Stomach (tissue), 9 donors: ENCODE measurements around the gene CCDC91. TPM values are rescaled to one million over a fixed set of nuclear protein-coding genes. Genes with fewer than 3 reads are reported as not detected.

Experiments used
- DNase-seq, 2 donors: peaks; one replicate each; pipeline versions ENCODE4 v3.0.0 to v3.0.0-alpha.2; 2013 to 2019
- H3K27ac ChIP-seq, 5 donors: fragments of 200-600 bp in 4 of 5; sonication (generic) in 4 of 5; one replicate each; pipeline ENCODE4 v1.5.1; 2013 to 2019; ENCODE audit warnings: mild to moderate bottlenecking in 1 of 5, moderate library complexity in 1 of 5
- H3K27me3 ChIP-seq, 3 donors: fragments of 200-600 bp; sonication (generic); one replicate each; pipeline ENCODE4 v1.5.1; 2017 to 2019; ENCODE audit warnings: mixed run types in 1 of 3
- H3K36me3 ChIP-seq, 4 donors: fragments of 200-600 bp; sonication (generic); 1 replicate in 3 of 4; 2 replicates in 1 of 4; pipeline ENCODE4 v1.5.1; 2016 to 2019
- H3K4me1 ChIP-seq, 4 donors: fragments of 200-600 bp; sonication (generic); one replicate each; pipeline ENCODE4 v1.5.1; 2016 to 2019
- H3K4me3 ChIP-seq, 4 donors: fragments of 200-600 bp; sonication (generic) in 3 of 4; one replicate each; pipeline ENCODE4 v1.5.1; 2016 to 2019; ENCODE audit warnings: mild to moderate bottlenecking in 1 of 4
- H3K9me3 ChIP-seq, 4 donors: fragments of 200-600 bp; sonication (generic); one replicate each; pipeline ENCODE4 v1.5.1; 2016 to 2019
- EP300 ChIP-seq: sonication (generic); formaldehyde crosslinking; IDR thresholded peaks from one replicate; pipeline ENCODE4 v1.6.1; 2017; ENCODE audit warnings: antibody characterized with exemption
- POLR2A ChIP-seq, 4 donors: fragments of 450-650 bp; IDR thresholded peaks; one replicate each; pipeline ENCODE4 v1.6.1; 2016; ENCODE audit warnings: antibody characterized with exemption in 4 of 4, control low read depth in 2 of 4, mild to moderate bottlenecking in 1 of 4, moderate library complexity in 1 of 4
- POLR2AphosphoS5 ChIP-seq, 3 donors: sonication (generic); formaldehyde crosslinking; IDR thresholded peaks; one replicate each; pipeline ENCODE4 v1.6.1; 2016; ENCODE audit warnings: antibody characterized with exemption in 3 of 3
- WGBS, 5 donors: extraction: QIAGEN DNeasy Blood & Tissue Kit in 3 of 5; methylation state at CpG; one replicate each; pipeline versions ENCODE4 v1.1.5 to v1.1.7; 2013 to 2018; 5-methylcytosine and 5-hydroxymethylcytosine counted together
- intact Hi-C: fragments of 100-400 bp; cut with DNase I; formaldehyde crosslinking; loops from one replicate; pipeline ENCODE4 v1.15.1; 2023; ENCODE audit warnings: low total_unique reads
- polyA plus RNA-seq, 3 donors: library from polyadenylated mRNA; stranded (reverse); fragments of 200-250 nt; gene quantifications; one replicate each; pipeline ENCODE4 v1.2.3, GENCODE V29; 2013
- total RNA-seq, 5 donors: library from RNA; depleted of rRNA; stranded (reverse); fragments of >200 nt; gene quantifications; one replicate each; pipeline versions ENCODE4 v1.1.0 to v1.2.3, GENCODE V29; 2014 to 2016
- TF ChIP-seq, protein P1 (sequence below), 7 experiments: fragments of 450-650 bp in 4 of 7; fragments of 200-600 bp in 3 of 7; sonication (generic) in 3 of 7; IDR thresholded peaks; one replicate each; pipeline ENCODE4 v1.5.1; 2016 to 2019; ENCODE audit warnings: antibody characterized with exemption in 7 of 7, control low read depth in 2 of 7, mild to moderate bottlenecking in 1 of 7
- donor health status: healthy with polysubstance abuse.
- donor health status: Bipolar disorder and iron deficiency.
- donor health status: healthy.

Gene CCDC91
- total and polyA plus RNA-seq, 8 donors, result 9.9 to 69.6 (median 34.4) TPM

DNA sequence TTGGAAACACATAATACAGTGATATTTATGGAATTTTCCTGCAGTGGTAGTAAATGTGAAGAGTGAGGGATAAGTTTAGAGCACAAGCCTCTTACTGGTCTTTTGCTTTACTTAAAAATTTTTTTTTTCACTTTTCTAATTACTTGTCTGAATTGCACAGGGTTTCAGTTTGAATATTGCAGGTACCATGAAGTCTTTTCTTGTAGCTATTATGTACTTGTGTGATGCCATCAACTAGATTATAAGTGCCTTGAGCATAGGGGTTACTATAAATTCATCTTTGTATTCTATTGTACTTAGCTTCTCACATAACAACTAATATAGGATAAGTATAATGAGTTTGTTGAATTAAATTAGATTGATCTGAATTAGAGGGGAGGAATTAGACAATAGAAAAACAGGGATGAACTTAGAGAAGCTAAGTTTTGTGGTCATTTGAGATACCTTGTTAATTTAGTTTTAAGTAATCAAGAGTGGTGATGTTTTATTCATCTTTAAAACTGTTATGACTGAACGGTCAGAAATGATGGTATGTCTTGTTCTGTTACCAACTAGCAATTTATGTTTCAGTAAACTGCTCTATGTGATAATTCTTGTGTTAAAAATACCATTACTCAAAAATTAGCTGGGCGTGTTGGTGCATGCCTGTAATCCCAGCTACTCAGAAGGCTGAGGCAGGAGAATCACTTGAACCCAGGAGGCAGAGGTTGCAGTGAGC is 42.1 kb downstream of the CCDC91 start:
- WGBS, 5 donors, result 87 to 95% (median 89%) methylated on average over 2 of the region's 2 CpGs
- TF ChIP-seq EP300, result no peak
- no peak for TF ChIP-seq POLR2A (IDR thresholded peaks at IDR 0.05)
- TF ChIP-seq, protein P1, sequence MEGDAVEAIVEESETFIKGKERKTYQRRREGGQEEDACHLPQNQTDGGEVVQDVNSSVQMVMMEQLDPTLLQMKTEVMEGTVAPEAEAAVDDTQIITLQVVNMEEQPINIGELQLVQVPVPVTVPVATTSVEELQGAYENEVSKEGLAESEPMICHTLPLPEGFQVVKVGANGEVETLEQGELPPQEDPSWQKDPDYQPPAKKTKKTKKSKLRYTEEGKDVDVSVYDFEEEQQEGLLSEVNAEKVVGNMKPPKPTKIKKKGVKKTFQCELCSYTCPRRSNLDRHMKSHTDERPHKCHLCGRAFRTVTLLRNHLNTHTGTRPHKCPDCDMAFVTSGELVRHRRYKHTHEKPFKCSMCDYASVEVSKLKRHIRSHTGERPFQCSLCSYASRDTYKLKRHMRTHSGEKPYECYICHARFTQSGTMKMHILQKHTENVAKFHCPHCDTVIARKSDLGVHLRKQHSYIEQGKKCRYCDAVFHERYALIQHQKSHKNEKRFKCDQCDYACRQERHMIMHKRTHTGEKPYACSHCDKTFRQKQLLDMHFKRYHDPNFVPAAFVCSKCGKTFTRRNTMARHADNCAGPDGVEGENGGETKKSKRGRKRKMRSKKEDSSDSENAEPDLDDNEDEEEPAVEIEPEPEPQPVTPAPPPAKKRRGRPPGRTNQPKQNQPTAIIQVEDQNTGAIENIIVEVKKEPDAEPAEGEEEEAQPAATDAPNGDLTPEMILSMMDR (IDR thresholded peaks at IDR 0.05), result no peak
- no peak for TF ChIP-seq POLR2AphosphoS5 (IDR thresholded peaks at IDR 0.05)
- intact Hi-C loops, result no loop called here

DNA sequence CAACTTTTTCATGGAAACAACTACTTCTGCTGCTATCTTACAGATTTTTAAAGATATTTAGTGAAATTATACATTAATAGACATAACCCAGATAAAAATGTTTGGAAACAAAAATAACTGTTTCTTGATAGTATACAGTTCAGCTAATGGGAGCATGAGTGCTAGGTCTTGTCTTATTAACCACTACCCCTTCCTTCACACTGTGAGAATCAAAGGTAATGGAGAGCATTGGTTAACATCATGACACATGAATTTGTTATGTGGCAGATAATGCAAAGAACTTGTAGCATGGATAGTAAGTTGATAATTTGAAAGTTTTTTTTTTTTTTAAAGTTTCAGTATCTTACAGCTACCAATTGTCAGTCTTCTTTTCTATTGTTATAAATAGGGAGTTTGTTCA is 44.2 kb downstream of the CCDC91 start:
- Histone ChIP-seq H3K36me3 (no peaks in the 10 kb centered on the region), H3K4me3 (no peak overlapping the region), H3K9me3 (no peaks in the 10 kb centered on the region), H3K4me1 (peaks cover 0 to 25% (median 15%) of the 10 kb centered on the region in 4 donors), H3K27me3 (no peaks in the 10 kb centered on the region), H3K27ac (no peak overlapping the region)
- no peak for DNase-seq
- intact Hi-C loops, result no loop called here
- TF ChIP-seq, protein P1 (IDR thresholded peaks at IDR 0.05), result no peak
- TF ChIP-seq EP300 (no peak), POLR2A (IDR thresholded peaks at IDR 0.05) (no peak), POLR2AphosphoS5 (IDR thresholded peaks at IDR 0.05) (no peak)

More for the DNA sequence above, 42.1 kb downstream of the CCDC91 start:
- DNase-seq, result no peak
- Histone ChIP-seq H3K36me3 (no peaks in the 10 kb centered on the region), H3K4me1 (peaks cover 0 to 32% (median 19%) of the 10 kb centered on the region in 4 donors), H3K27me3 (no peaks in the 10 kb centered on the region), H3K27ac (no peak overlapping the region), H3K4me3 (no peak overlapping the region), H3K9me3 (no peaks in the 10 kb centered on the region)

DNA sequence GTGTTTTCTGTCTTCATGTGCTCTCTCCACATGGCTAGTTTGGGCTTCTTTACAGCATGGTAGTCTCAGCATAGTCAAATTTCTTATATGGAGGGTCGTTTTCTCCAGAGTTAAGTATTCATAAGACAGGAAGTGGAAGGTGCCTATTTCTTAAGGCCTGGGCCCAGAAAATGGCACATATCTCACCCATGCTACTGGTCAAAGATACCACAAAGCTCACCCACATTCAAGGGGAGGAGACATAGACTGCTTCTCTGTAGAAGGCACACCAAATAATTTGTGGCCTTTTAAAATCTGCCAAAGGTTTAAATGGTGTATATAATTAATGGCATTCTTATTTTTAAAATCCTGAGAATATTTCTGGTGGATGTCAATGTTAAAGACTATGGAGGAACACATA is 44.8 kb downstream of the CCDC91 start:
- DNase-seq, result no peak
- WGBS, 5 donors, result 48 to 79% (median 75%) methylated on average over 1 of the region's 1 CpG
- no peak overlapping the region for H3K4me3 ChIP-seq
- H3K36me3 ChIP-seq, result no peaks in the 10 kb centered on the region
- H3K4me1 ChIP-seq, result peaks cover 0 to 20% (median 12%) of the 10 kb centered on the region in 4 donors
- no peaks in the 10 kb centered on the region for H3K9me3 ChIP-seq
- intact Hi-C loops, result no loop called here
- no peak overlapping the region for H3K27ac ChIP-seq
- no peaks in the 10 kb centered on the region for H3K27me3 ChIP-seq
- TF ChIP-seq POLR2AphosphoS5 (IDR thresholded peaks at IDR 0.05) (no peak), EP300 (no peak), POLR2A (IDR thresholded peaks at IDR 0.05) (no peak)
- TF ChIP-seq, protein P1 (IDR thresholded peaks at IDR 0.05), result no peak

DNA sequence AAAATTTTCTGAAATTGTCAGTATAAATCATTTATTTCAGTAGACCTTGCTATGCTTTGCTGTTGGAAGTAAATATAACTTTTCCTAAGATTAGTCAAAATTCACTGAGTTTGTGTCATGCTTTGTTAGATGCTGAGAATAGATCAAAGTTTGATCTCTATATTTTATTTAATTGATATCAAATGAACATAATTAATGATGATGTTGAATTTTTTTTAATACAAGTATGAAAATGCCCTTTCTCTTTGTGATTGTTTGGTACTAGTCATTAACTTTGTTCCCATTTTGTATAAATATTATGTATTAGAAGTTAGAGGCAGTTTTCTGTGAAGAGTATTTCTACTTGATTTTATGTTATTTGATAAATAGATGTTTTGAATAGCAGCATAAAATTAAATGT is 45.7 kb downstream of the CCDC91 start:
- Histone ChIP-seq H3K9me3 (no peaks in the 10 kb centered on the region), H3K27ac (no peak overlapping the region), H3K27me3 (no peaks in the 10 kb centered on the region), H3K4me1 (peaks cover 0 to 13% (median 5%) of the 10 kb centered on the region in 4 donors), H3K4me3 (no peak overlapping the region), H3K36me3 (no peaks in the 10 kb centered on the region)
- intact Hi-C loops, result no loop called here
- DNase-seq, result no peak
- TF ChIP-seq, protein P1 (IDR thresholded peaks at IDR 0.05), result no peak
- TF ChIP-seq POLR2AphosphoS5 (IDR thresholded peaks at IDR 0.05), result no peak
- TF ChIP-seq POLR2A (IDR thresholded peaks at IDR 0.05), result no peak
- no peak for TF ChIP-seq EP300
